GM12878 (cell line): ENCODE data around the gene COQ7. TPM values are rescaled to one million over a fixed set of nuclear protein-coding genes. Genes with fewer than 3 reads are reported as not detected.
A peak's percentile ranks its signal among the peaks of the same experiment; 100 is the strongest.

Source experiments
- ATF2 ChIP-seq: IDR thresholded peaks from 2 replicates; pipeline ENCODE4 v1.6.1; 2012; ENCODE audit warnings: low read length, inconsistent platforms
- BHLHE40 ChIP-seq, 2 experiments: fragments of 450-650 bp in 1 of 2; IDR thresholded peaks; 2 replicates each; pipeline ENCODE4 v1.6.1; 2011 to 2017; ENCODE audit warnings: low read depth in 2 of 2, borderline replicate concordance in 1 of 2, improper control_type of control experiment in 1 of 2, low read length in 1 of 2, mild to moderate bottlenecking in 1 of 2
- BRCA1 ChIP-seq: IDR thresholded peaks from 2 replicates; pipeline ENCODE4 v1.6.1; 2011; ENCODE audit warnings: low read depth, low read length, improper control_type of control experiment
- CBFB ChIP-seq: IDR thresholded peaks from 2 replicates; pipeline ENCODE4 v1.6.1; 2016; ENCODE audit warnings: antibody characterized with exemption, low read depth
- CREB1 ChIP-seq: IDR thresholded peaks from 2 replicates; pipeline ENCODE4 v1.6.1; 2012; ENCODE audit warnings: low read depth, mild to moderate bottlenecking, inconsistent platforms
- DPF2 ChIP-seq: fragments of 450-650 bp; IDR thresholded peaks from 2 replicates; pipeline ENCODE4 v1.6.1; 2017; ENCODE audit warnings: mild to moderate bottlenecking
- E2F8 ChIP-seq: fragments of 450-650 bp; IDR thresholded peaks from 2 replicates; pipeline ENCODE4 v1.6.1; 2018; ENCODE audit warnings: mild to moderate bottlenecking, low read depth, moderate library complexity; ENCODE audit not compliant: partially characterized antibody
- EGR1 ChIP-seq, 2 experiments: IDR thresholded peaks; 1 replicate in 1 of 2; 2 replicates in 1 of 2; pipeline ENCODE4 v1.6.1; 2011 to 2012; ENCODE audit warnings: low read depth in 2 of 2, low read length in 2 of 2, borderline replicate concordance in 1 of 2, mild to moderate bottlenecking in 1 of 2, moderate library complexity in 1 of 2
- FOXK2 ChIP-seq: fragments of 450-650 bp; IDR thresholded peaks from 2 replicates; pipeline ENCODE4 v1.6.1; 2017; ENCODE audit warnings: mild to moderate bottlenecking, moderate library complexity
- HCFC1 ChIP-seq: fragments of 150-350 bp; IDR thresholded peaks from 2 replicates; pipeline ENCODE4 v1.6.1; 2014; ENCODE audit warnings: low read length
- MLLT1 ChIP-seq: fragments of 450-650 bp; IDR thresholded peaks from 2 replicates; pipeline ENCODE4 v1.6.1; 2016; ENCODE audit warnings: mild to moderate bottlenecking
- MXI1 ChIP-seq: fragments of 150-350 bp; IDR thresholded peaks from 2 replicates; pipeline ENCODE4 v1.6.1; 2011; ENCODE audit warnings: low read depth, mild to moderate bottlenecking, inconsistent platforms, low read length, improper control_type of control experiment
- NFIC ChIP-seq: IDR thresholded peaks from 2 replicates; pipeline ENCODE4 v1.6.1; 2012; ENCODE audit warnings: low read depth, mild to moderate bottlenecking, inconsistent platforms, low read length, moderate library complexity
- PRDM15 ChIP-seq: fragments of 450-650 bp; formaldehyde crosslinking; IDR thresholded peaks from 2 replicates; pipeline ENCODE4 v1.4.0; 2020; ENCODE audit warnings: mild to moderate bottlenecking, moderate library complexity
- RELA ChIP-seq: fragments of 450-650 bp; IDR thresholded peaks from 2 replicates; pipeline ENCODE4 v1.8.0; 2014; ENCODE audit warnings: borderline replicate concordance; ENCODE audit not compliant: partially characterized antibody
- RUNX3 ChIP-seq: IDR thresholded peaks from 2 replicates; pipeline ENCODE4 v1.6.1; 2012; ENCODE audit warnings: low read length, inconsistent platforms
- SREBF2 ChIP-seq: IDR thresholded peaks from 2 replicates; pipeline ENCODE4 v1.6.1; 2012; ENCODE audit warnings: mild to moderate bottlenecking, low read length
- TCF7 ChIP-seq: IDR thresholded peaks from 2 replicates; pipeline ENCODE4 v1.6.1; 2014; ENCODE audit warnings: antibody characterized with exemption, borderline replicate concordance
- WRNIP1 ChIP-seq: IDR thresholded peaks from 2 replicates; pipeline ENCODE4 v1.6.1; 2011; ENCODE audit warnings: low read depth, low read length, improper control_type of control experiment, borderline replicate concordance
- ZNF24 ChIP-seq: fragments of 450-650 bp; IDR thresholded peaks from 2 replicates; pipeline ENCODE4 v1.6.1; 2017; ENCODE audit warnings: antibody characterized with exemption, mild to moderate bottlenecking
- polyA plus RNA-seq, 11 experiments: library from polyadenylated mRNA; depleted of rRNA in 4 of 11; unstranded in 6 of 11; stranded (reverse) in 5 of 11; fragments of >200 nt; fragmentation: Nextera tagmentation in 4 of 11; fragmentation: Illumina TruSeq in 1 of 11; extraction: Ambion mirVana in 4 of 11; extraction: Trizol in 1 of 11; gene quantifications; 1 replicate in 1 of 11; 2 replicates in 10 of 11; pipeline versions ENCODE4 v1.2.1 to v1.2.3, GENCODE V29; 2011 to 2016; ENCODE audit warnings: inconsistent platforms in 2 of 11, missing spikeins in 2 of 11, low read depth in 1 of 11
- total RNA-seq, 4 experiments: library from RNA; depleted of rRNA in 3 of 4; stranded (reverse); fragments of >200 nt in 3 of 4; fragmentation: Illumina TruSeq in 1 of 4; extraction: Trizol in 1 of 4; gene quantifications; 2 replicates each; pipeline versions ENCODE4 v1.2.1 to v1.2.3, GENCODE V29; 2013 to 2021

Gene COQ7
- total and polyA plus RNA-seq, 10 of the 15 experiments (the other 5 are each of a cell fraction or from before 2014, with no cell fraction given), result 3.2 to 21.9 (median 13.0) TPM

- peak; percentile 8; the same call in 1 of the 2 replicates for TF ChIP-seq MLLT1
- TF ChIP-seq WRNIP1, result no peak
- TF ChIP-seq NFIC, result no peak
- TF ChIP-seq BRCA1, result peak; percentile 30; the same call in 1 of the 2 replicates
- no peak for TF ChIP-seq TCF7
- TF ChIP-seq ZNF24, result no peak
- peak; percentile 68; the same call in 1 of the 2 replicates for TF ChIP-seq FOXK2
- TF ChIP-seq SREBF2, result no peak
- peak; percentile 98 for TF ChIP-seq CREB1
- TF ChIP-seq ATF2, result 0 out of 2 replicates have a peak, but pooled peaks have one; percentile 29
- TF ChIP-seq E2F8, result peak; percentile 42
- no peak for TF ChIP-seq PRDM15 (CRISPR knock-in tag)
- peak; percentile 60 for TF ChIP-seq HCFC1
- peak; percentile 50 to 83; a peak in 3 of 4 replicates for TF ChIP-seq BHLHE40 (IDR thresholded peaks at IDR 0.05; ENCODE audit: borderline replicate concordance in 1 of 2, low read depth in 2 of 2, low read length in 1 of 2)
- TF ChIP-seq CBFB, result no peak
- TF ChIP-seq RELA, result peak; percentile 41
- peak in 1 of 2 experiments; percentile 69; a peak in 1 of 3 replicates for TF ChIP-seq EGR1 (IDR thresholded peaks at IDR 0.05; ENCODE audit: borderline replicate concordance in 1 of 2, low read depth in 2 of 2, low read length in 2 of 2)
- TF ChIP-seq MXI1, result peak; percentile 87
- peak; percentile 5; the same call in 1 of the 2 replicates for TF ChIP-seq RUNX3
- TF ChIP-seq DPF2, result peak; percentile 75
Observed at GRCh38 chr16:19067349-19068236, at the start of gene COQ7 (continued).
